H9 (cell line): Measurements from ENCODE around the gene EIF3F. TPM values are rescaled to one million over a fixed set of nuclear protein-coding genes. Genes with fewer than 3 reads are reported as not detected.

Experiments
- DNase-seq: peaks from one replicate; pipeline ENCODE4 v3.0.0-alpha.2; 2017
- H2AFZ ChIP-seq: one replicate; pipeline ENCODE4 v1.6.1; 2013; ENCODE audit warnings: mild to moderate bottlenecking, low read length, control low read depth, moderate library complexity
- H2AK5ac ChIP-seq: 2 replicates; pipeline ENCODE4 v1.6.1; 2013; ENCODE audit warnings: low read length, control low read depth, mixed read lengths; ENCODE audit not compliant: insufficient read length
- H2BK120ac ChIP-seq: one replicate; pipeline ENCODE4 v1.6.1; 2013; ENCODE audit warnings: low read depth, mild to moderate bottlenecking, low read length, control low read depth, inconsistent platforms; ENCODE audit not compliant: poor library complexity, severe bottlenecking
- H2BK12ac ChIP-seq: 2 replicates; pipeline ENCODE4 v1.6.1; 2013; ENCODE audit warnings: low read length, control low read depth, mixed read lengths, low read depth; ENCODE audit not compliant: insufficient read length
- H2BK15ac ChIP-seq: 2 replicates; pipeline ENCODE4 v1.6.1; 2013; ENCODE audit warnings: low read depth, low read length, control low read depth
- H2BK20ac ChIP-seq: one replicate; pipeline ENCODE4 v1.6.1; 2013; ENCODE audit warnings: low read depth, mild to moderate bottlenecking, low read length, control low read depth, inconsistent platforms; ENCODE audit not compliant: poor library complexity, severe bottlenecking
- H2BK5ac ChIP-seq: 2 replicates; pipeline ENCODE4 v1.6.1; 2013; ENCODE audit warnings: low read length, control low read depth, mixed read lengths; ENCODE audit not compliant: insufficient read length
- H3K14ac ChIP-seq: 2 replicates; pipeline ENCODE4 v1.6.1; 2013; ENCODE audit warnings: low read length, control low read depth; ENCODE audit not compliant: insufficient read depth
- H3K18ac ChIP-seq: 2 replicates; pipeline ENCODE4 v1.6.1; 2013; ENCODE audit warnings: low read depth, mild to moderate bottlenecking, mixed read lengths, low read length, control low read depth; ENCODE audit not compliant: insufficient read length
- H3K23ac ChIP-seq: 2 replicates; pipeline ENCODE4 v1.6.1; 2013; ENCODE audit warnings: low read length, control low read depth, mixed read lengths, low read depth; ENCODE audit not compliant: insufficient read length
- H3K23me2 ChIP-seq: 2 replicates; pipeline ENCODE4 v1.6.1; 2013; ENCODE audit warnings: low read depth, mild to moderate bottlenecking, mixed read lengths, low read length, control low read depth; ENCODE audit not compliant: insufficient read length, poor library complexity, severe bottlenecking
- H3K27ac ChIP-seq: 2 replicates; pipeline ENCODE4 v1.5.1; 2013; ENCODE audit warnings: low read length, control low read depth, mixed read lengths, low read depth; ENCODE audit not compliant: insufficient read length
- H3K27me3 ChIP-seq: 2 replicates; pipeline ENCODE4 v1.6.1; 2013; ENCODE audit warnings: low read length, control low read depth, inconsistent platforms; ENCODE audit not compliant: insufficient read depth
- H3K4ac ChIP-seq: 2 replicates; pipeline ENCODE4 v1.6.1; 2013; ENCODE audit warnings: low read depth, mild to moderate bottlenecking, control low read depth, inconsistent platforms, low read length, moderate library complexity
- H3K4me1 ChIP-seq: 2 replicates; pipeline ENCODE4 v1.6.1; 2013; ENCODE audit warnings: low read length, control low read depth, inconsistent platforms; ENCODE audit not compliant: insufficient read depth
- H3K4me2 ChIP-seq: 2 replicates; pipeline ENCODE4 v1.6.1; 2013; ENCODE audit warnings: low read length, control low read depth, mixed read lengths; ENCODE audit not compliant: insufficient read length, insufficient read depth
- H3K56ac ChIP-seq: 2 replicates; pipeline ENCODE4 v1.6.1; 2013; ENCODE audit warnings: low read depth, mild to moderate bottlenecking, mixed read lengths, low read length, control low read depth; ENCODE audit not compliant: insufficient read length
- H3K79me1 ChIP-seq: 2 replicates; pipeline ENCODE4 v1.6.1; 2013; ENCODE audit warnings: low read depth, mild to moderate bottlenecking, moderate library complexity, low read length, control low read depth, inconsistent platforms; ENCODE audit not compliant: insufficient read depth, poor library complexity, severe bottlenecking
- H3K79me2 ChIP-seq: 2 replicates; pipeline ENCODE4 v1.6.1; 2013; ENCODE audit warnings: low read length, control low read depth, inconsistent platforms; ENCODE audit not compliant: insufficient read depth
- H3K9ac ChIP-seq: 2 replicates; pipeline ENCODE4 v1.6.1; 2013; ENCODE audit warnings: low read length, control low read depth, mixed read lengths; ENCODE audit not compliant: insufficient read length; ENCODE audit errors: extremely low read depth
- H3K9me3 ChIP-seq: one replicate; pipeline ENCODE4 v1.6.1; 2013; ENCODE audit warnings: low read depth, low read length, inconsistent platforms; ENCODE audit not compliant: control insufficient read depth
- H3T11ph ChIP-seq: one replicate; pipeline ENCODE4 v1.6.1; 2013; ENCODE audit warnings: mild to moderate bottlenecking, low read length, control low read depth, inconsistent platforms
- H4K20me1 ChIP-seq: one replicate; pipeline ENCODE4 v1.6.1; 2013; ENCODE audit not compliant: control insufficient read depth, insufficient read length, insufficient read depth
- H4K5ac ChIP-seq: 2 replicates; pipeline ENCODE4 v1.6.1; 2013; ENCODE audit warnings: low read depth, mild to moderate bottlenecking, mixed read lengths, low read length, control low read depth; ENCODE audit not compliant: insufficient read length
- H4K8ac ChIP-seq: replicated peaks from 2 replicates; pipeline ENCODE4 v1.6.1; 2013; ENCODE audit warnings: low read length, control low read depth, mixed read lengths, low read depth; ENCODE audit not compliant: insufficient read length
- H4K91ac ChIP-seq: 2 replicates; pipeline ENCODE4 v1.6.1; 2013; ENCODE audit warnings: low read depth, mild to moderate bottlenecking, moderate library complexity, mixed read lengths, low read length, control low read depth; ENCODE audit not compliant: insufficient read length
- H3K27ac Mint-ChIP-seq, 3 experiments: 2 replicates in 2 of 3; 3 replicates in 1 of 3; pipeline ENCODE4 v1.8.0; 2020 to 2021; ENCODE audit warnings: mixed read lengths in 3 of 3, mild to moderate bottlenecking in 1 of 3, moderate library complexity in 1 of 3
- H3K27me3 Mint-ChIP-seq: 2 replicates; pipeline ENCODE4 v1.8.0; 2021; ENCODE audit warnings: low read depth, mild to moderate bottlenecking, moderate library complexity, mixed read lengths
- H3K36me3 Mint-ChIP-seq, 3 experiments: 2 replicates in 2 of 3; 3 replicates in 1 of 3; pipeline ENCODE4 v1.8.0; 2020 to 2021; ENCODE audit warnings: low read depth in 3 of 3, mixed read lengths in 3 of 3; ENCODE audit not compliant: insufficient read depth in 1 of 3
- H3K4me1 Mint-ChIP-seq, 2 experiments: 2 replicates each; pipeline ENCODE4 v1.8.0; 2020; ENCODE audit warnings: mixed read lengths in 2 of 2
- H3K4me3 Mint-ChIP-seq, 2 experiments: 2 replicates in 1 of 2; 3 replicates in 1 of 2; pipeline ENCODE4 v1.8.0; 2020 to 2021; ENCODE audit warnings: mild to moderate bottlenecking in 2 of 2, mixed read lengths in 2 of 2, moderate library complexity in 1 of 2
- H3K9me3 Mint-ChIP-seq, 2 experiments: 2 replicates in 1 of 2; 3 replicates in 1 of 2; pipeline ENCODE4 v1.8.0; 2020; ENCODE audit warnings: mild to moderate bottlenecking in 2 of 2, mixed read lengths in 2 of 2, moderate library complexity in 1 of 2
- WGBS: extraction: QIAGEN DNeasy Blood & Tissue Kit; methylation state at CpG from one replicate; pipeline ENCODE4 v1.1.7; 2013; ENCODE audit warnings: missing lambda C conversion rate, low lambda C conversion rate, mixed read lengths; ENCODE audit not compliant: insufficient read length; ENCODE audit errors: extremely low coverage; 5-methylcytosine and 5-hydroxymethylcytosine counted together
- total RNA-seq: library from RNA; stranded (reverse); gene quantifications from 2 replicates; pipeline ENCODE4 v1.2.1, GENCODE V29; 2021
- TF ChIP-seq, protein P1 (sequence below): fragments of 200-600 bp; sonication (generic); conservative IDR thresholded peaks from 3 replicates; pipeline ENCODE4 v1.8.0; 2021; ENCODE audit warnings: antibody characterized with exemption, mild to moderate bottlenecking

Gene EIF3F
- total RNA-seq, 1 experiment from 2014 or later: 348 TPM

DNA sequence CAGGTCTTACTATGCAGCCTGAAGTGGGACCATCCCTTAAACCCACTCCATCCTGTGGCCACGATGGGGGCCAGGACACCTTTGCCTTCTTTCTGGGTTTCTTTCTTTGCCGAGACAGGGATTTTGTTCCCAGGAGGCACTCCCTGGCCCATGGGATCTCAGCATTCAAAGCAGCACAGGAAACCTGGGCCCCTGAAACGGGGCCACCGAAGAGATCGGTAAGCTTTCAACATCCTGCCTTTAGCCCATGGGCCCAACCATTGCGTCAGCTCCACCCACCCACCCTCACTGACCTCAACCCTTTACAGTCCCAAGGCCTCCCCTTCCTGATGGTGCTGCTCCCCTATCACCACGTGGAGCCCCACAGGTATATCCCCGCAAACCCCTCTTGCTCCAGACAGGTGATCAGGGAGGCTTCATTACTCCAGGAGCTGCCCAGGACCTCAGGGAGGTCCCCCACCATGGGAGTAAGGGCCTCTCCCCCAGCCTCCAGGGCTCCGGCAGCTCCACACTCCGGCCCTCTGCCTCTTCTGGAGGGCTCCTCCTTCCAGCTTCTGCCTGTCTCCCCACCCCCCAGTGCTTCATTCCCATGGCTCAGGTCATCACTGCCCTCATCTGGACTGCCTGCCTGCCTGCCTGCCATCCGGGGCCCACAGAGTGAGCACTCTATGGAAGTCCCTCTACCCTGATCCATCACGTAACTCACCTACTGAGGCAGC lies 51.8 kb downstream of the EIF3F start:
- Mint-ChIP-seq H3K27me3 (peaks cover 34% of the 10 kb centered on the region), H3K27ac (no peak overlapping the region; a peak in 1 of 7 replicates), H3K36me3 (no peaks in the 10 kb centered on the region), H3K9me3 (no peaks in the 10 kb centered on the region), H3K4me1 (no peaks in the 10 kb centered on the region; a peak in 1 of 4 replicates), H3K4me3 (no peak overlapping the region)
- H3K27me3 ChIP-seq: no peaks in the 10 kb centered on the region
- H2BK12ac ChIP-seq: no peak overlapping the region
- no peaks in the 10 kb centered on the region for H3K23me2 ChIP-seq
- no peak overlapping the region for H4K5ac ChIP-seq
- H2AFZ ChIP-seq: no peak overlapping the region
- H3K18ac ChIP-seq: no peak overlapping the region
- H3K4ac ChIP-seq: no peak overlapping the region
- no peak overlapping the region for H3K4me2 ChIP-seq
- H3K79me1 ChIP-seq: no peaks in the 10 kb centered on the region
- no peak overlapping the region for H2BK120ac ChIP-seq
- no peaks in the 10 kb centered on the region for H3K9me3 ChIP-seq
- H3K4me1 ChIP-seq: no peaks in the 10 kb centered on the region
- TF ChIP-seq, protein P1, sequence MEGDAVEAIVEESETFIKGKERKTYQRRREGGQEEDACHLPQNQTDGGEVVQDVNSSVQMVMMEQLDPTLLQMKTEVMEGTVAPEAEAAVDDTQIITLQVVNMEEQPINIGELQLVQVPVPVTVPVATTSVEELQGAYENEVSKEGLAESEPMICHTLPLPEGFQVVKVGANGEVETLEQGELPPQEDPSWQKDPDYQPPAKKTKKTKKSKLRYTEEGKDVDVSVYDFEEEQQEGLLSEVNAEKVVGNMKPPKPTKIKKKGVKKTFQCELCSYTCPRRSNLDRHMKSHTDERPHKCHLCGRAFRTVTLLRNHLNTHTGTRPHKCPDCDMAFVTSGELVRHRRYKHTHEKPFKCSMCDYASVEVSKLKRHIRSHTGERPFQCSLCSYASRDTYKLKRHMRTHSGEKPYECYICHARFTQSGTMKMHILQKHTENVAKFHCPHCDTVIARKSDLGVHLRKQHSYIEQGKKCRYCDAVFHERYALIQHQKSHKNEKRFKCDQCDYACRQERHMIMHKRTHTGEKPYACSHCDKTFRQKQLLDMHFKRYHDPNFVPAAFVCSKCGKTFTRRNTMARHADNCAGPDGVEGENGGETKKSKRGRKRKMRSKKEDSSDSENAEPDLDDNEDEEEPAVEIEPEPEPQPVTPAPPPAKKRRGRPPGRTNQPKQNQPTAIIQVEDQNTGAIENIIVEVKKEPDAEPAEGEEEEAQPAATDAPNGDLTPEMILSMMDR: no peak
- peak; percentile 29 for DNase-seq
- H4K91ac ChIP-seq: no peak overlapping the region
- H3T11ph ChIP-seq: no peak overlapping the region
- no CpG with 5 or more reads among the region's 12 CpGs for WGBS
- H4K20me1 ChIP-seq: no peaks in the 10 kb centered on the region
- H2BK5ac ChIP-seq: no peak overlapping the region
- H4K8ac ChIP-seq: no peak overlapping the region
- no peak overlapping the region for H3K56ac ChIP-seq
- H2AK5ac ChIP-seq: no peak overlapping the region
- H3K14ac ChIP-seq: no peak overlapping the region
- no peak overlapping the region for H3K27ac ChIP-seq
- H3K9ac ChIP-seq: no peak overlapping the region
- no peak overlapping the region for H2BK20ac ChIP-seq
- no peak overlapping the region for H2BK15ac ChIP-seq
- no peak overlapping the region for H3K23ac ChIP-seq
- no peaks in the 10 kb centered on the region for H3K79me2 ChIP-seq
